GM23338 (cell line): ENCODE measurements around the gene RPLP2. TPM values are rescaled to one million over a fixed set of nuclear protein-coding genes. Genes with fewer than 3 reads are reported as not detected.

Experiments
- ATAC-seq: fragments of 200-7000 bp; cut with Tn5 transposase; 3 replicates; pipeline ENCODE4 v1.9.1; 2020
- DNase-seq: peaks from one replicate; pipeline ENCODE4 v3.0.0-alpha.2; 2015; ENCODE audit warnings: low spot score
- H2AFZ ChIP-seq: fragments of 200-600 bp; sonication (generic); 2 replicates; pipeline ENCODE4 v1.8.0; 2016; ENCODE audit warnings: antibody characterized with exemption, mild to moderate bottlenecking, moderate library complexity
- H3F3A ChIP-seq: fragments of 200-600 bp; sonication (generic); replicated peaks from 2 replicates; pipeline ENCODE4 v1.8.0; 2017; ENCODE audit warnings: antibody characterized with exemption, mixed run types, low read depth
- H3K27ac ChIP-seq: fragments of 200-600 bp; sonication (generic); 2 replicates; pipeline ENCODE4 v1.6.1; 2016; ENCODE audit warnings: low read depth
- H3K27me3 ChIP-seq: fragments of 200-600 bp; sonication (generic); 2 replicates; pipeline ENCODE4 v1.8.0; 2016; ENCODE audit warnings: mild to moderate bottlenecking, mixed run types, moderate library complexity; ENCODE audit not compliant: insufficient read depth
- H3K36me3 ChIP-seq: fragments of 200-600 bp; sonication (generic); 2 replicates; pipeline ENCODE4 v1.8.0; 2016; ENCODE audit warnings: mild to moderate bottlenecking; ENCODE audit not compliant: insufficient read depth
- H3K4me1 ChIP-seq: fragments of 200-600 bp; sonication (generic); 2 replicates; pipeline ENCODE4 v1.8.0; 2016; ENCODE audit warnings: mild to moderate bottlenecking, moderate library complexity; ENCODE audit not compliant: insufficient read depth
- H3K4me2 ChIP-seq: fragments of 200-600 bp; sonication (generic); 2 replicates; pipeline ENCODE4 v1.7.1; 2017; ENCODE audit warnings: mixed run types
- H3K4me3 ChIP-seq: fragments of 200-600 bp; sonication (generic); 2 replicates; pipeline ENCODE4 v1.6.1; 2016; ENCODE audit warnings: mixed run types
- H3K79me2 ChIP-seq: fragments of 200-600 bp; sonication (generic); replicated peaks from 2 replicates; pipeline ENCODE4 v1.8.0; 2017; ENCODE audit warnings: mild to moderate bottlenecking; ENCODE audit not compliant: insufficient read depth
- H3K9me2 ChIP-seq: fragments of 200-600 bp; sonication (generic); 2 replicates; pipeline ENCODE4 v1.8.0; 2017; ENCODE audit not compliant: insufficient read depth
- H4K20me1 ChIP-seq: fragments of 200-600 bp; sonication (generic); replicated peaks from 2 replicates; pipeline ENCODE4 v1.8.0; 2017; ENCODE audit warnings: mild to moderate bottlenecking; ENCODE audit not compliant: insufficient read depth
- H3K27ac Mint-ChIP-seq: 2 replicates; pipeline ENCODE4 v1.8.0; 2020; ENCODE audit warnings: inconsistent platforms, mild to moderate bottlenecking, moderate library complexity, mixed read lengths
- H3K27me3 Mint-ChIP-seq: 3 replicates; pipeline ENCODE4 v1.8.0; 2022; ENCODE audit warnings: low read depth, mild to moderate bottlenecking, moderate library complexity, mixed read lengths, inconsistent platforms; ENCODE audit not compliant: insufficient read depth, poor library complexity
- H3K36me3 Mint-ChIP-seq: 3 replicates; pipeline ENCODE4 v1.8.0; 2021; ENCODE audit warnings: low read depth, mild to moderate bottlenecking, inconsistent platforms, moderate library complexity, mixed read lengths
- H3K4me1 Mint-ChIP-seq: 3 replicates; pipeline ENCODE4 v1.8.0; 2020; ENCODE audit warnings: mild to moderate bottlenecking, inconsistent platforms, mixed read lengths
- H3K4me3 Mint-ChIP-seq: 3 replicates; pipeline ENCODE4 v1.8.0; 2021; ENCODE audit warnings: moderate library complexity, mild to moderate bottlenecking, inconsistent platforms, mixed read lengths
- H3K9me3 Mint-ChIP-seq: 3 replicates; pipeline ENCODE4 v1.8.0; 2020; ENCODE audit warnings: moderate library complexity, mild to moderate bottlenecking, inconsistent platforms, mixed read lengths
- CREB1 ChIP-seq: fragments of 250-450 bp; sonication (Bioruptor Pico); IDR thresholded peaks from 2 replicates; pipeline ENCODE4 v1.5.0; 2020; ENCODE audit warnings: low read depth, mild to moderate bottlenecking, moderate library complexity
- CTCF ChIP-seq, 2 experiments: fragments of 200-600 bp in 1 of 2; sonication (generic) in 1 of 2; conservative IDR thresholded peaks; 2 replicates each; pipeline versions ENCODE4 v1.5.1 to v1.6.1; 2016 to 2017; ENCODE audit warnings: antibody characterized with exemption in 2 of 2, low read depth in 2 of 2, mild to moderate bottlenecking in 2 of 2, moderate library complexity in 1 of 2
- ETS1 ChIP-seq: IDR thresholded peaks from 2 replicates; pipeline ENCODE4 v1.6.1; 2016; ENCODE audit warnings: antibody characterized with exemption
- EZH2 ChIP-seq: fragments of 200-600 bp; sonication (generic); IDR thresholded peaks from one replicate; pipeline ENCODE4 v1.8.0; 2017; ENCODE audit warnings: antibody characterized with exemption, mild to moderate bottlenecking, low read depth; ENCODE audit not compliant: unreplicated experiment
- EZH2phosphoT487 ChIP-seq: fragments of 200-600 bp; sonication (generic); IDR thresholded peaks from one replicate; pipeline ENCODE4 v1.8.1; 2018; ENCODE audit warnings: antibody characterized with exemption; ENCODE audit not compliant: unreplicated experiment
- JUNB ChIP-seq: IDR thresholded peaks from one replicate; pipeline ENCODE4 v1.6.1; 2016; ENCODE audit warnings: antibody characterized with exemption; ENCODE audit not compliant: unreplicated experiment
- NANOG ChIP-seq: IDR thresholded peaks from 2 replicates; pipeline ENCODE4 v1.6.1; 2016; ENCODE audit warnings: antibody characterized with exemption, borderline replicate concordance
- POLR2AphosphoS5 ChIP-seq: IDR thresholded peaks from 2 replicates; pipeline ENCODE4 v1.6.1; 2016; ENCODE audit warnings: antibody characterized with exemption, low read depth
- REST ChIP-seq: IDR thresholded peaks from one replicate; pipeline ENCODE4 v1.6.1; 2018; ENCODE audit warnings: antibody characterized with exemption; ENCODE audit not compliant: unreplicated experiment
- STAT1 ChIP-seq: IDR thresholded peaks from one replicate; pipeline ENCODE4 v1.6.1; 2016; ENCODE audit warnings: antibody characterized with exemption; ENCODE audit not compliant: unreplicated experiment
- ZNF331 ChIP-seq: fragments of 250-450 bp; sonication (Bioruptor Pico); IDR thresholded peaks from 2 replicates; pipeline ENCODE4 v1.5.0; 2020; ENCODE audit warnings: low read depth, mild to moderate bottlenecking, moderate library complexity
- polyA plus RNA-seq: library from polyadenylated mRNA; unstranded; fragments of >200 nt; fragmentation: Nextera tagmentation; extraction: Ambion mirVana; gene quantifications from 2 replicates; pipeline ENCODE4 v1.2.1, GENCODE V29; 2016
- total RNA-seq: library from RNA; depleted of rRNA; stranded (reverse); fragments of >200 nt; shearing (Covaris generic); gene quantifications from 2 replicates; pipeline ENCODE4 v1.2.3, GENCODE V29; 2014

RPLP2 gene
- total and polyA plus RNA-seq, 2 experiments from 2014 or later: 518 to 1,782 TPM

- H3K4me3 ChIP-seq: no peak overlapping the region
- Mint-ChIP-seq H3K27me3 (peaks cover 25% of the 10 kb centered on the region), H3K36me3 (peaks cover 3% of the 10 kb centered on the region; the same call in 1 of the 3 replicates), H3K4me1 (peaks cover 34% of the 10 kb centered on the region), H3K27ac (no peak overlapping the region), H3K9me3 (no peaks in the 10 kb centered on the region; the same call in 2 of the 3 replicates), H3K4me3 (no peak overlapping the region)
- H3K9me2 ChIP-seq: no peaks in the 10 kb centered on the region
- no peaks in the 10 kb centered on the region for H3K27me3 ChIP-seq
- DNase-seq (no peak), ATAC-seq (no peak; the same call in 2 of the 3 replicates)
- peaks cover 35% of the 10 kb centered on the region for H4K20me1 ChIP-seq
- no peak for TF ChIP-seq JUNB
- no peak for TF ChIP-seq REST
- no peak for TF ChIP-seq EZH2
- TF ChIP-seq ZNF331: no peak
- TF ChIP-seq CREB1 (CRISPR knock-in tag): no peak
- no peak overlapping the region for H3K4me2 ChIP-seq
- H3K36me3 ChIP-seq: no peaks in the 10 kb centered on the region
- no peaks in the 10 kb centered on the region for H3K79me2 ChIP-seq
- H3K4me1 ChIP-seq: peaks cover 27% of the 10 kb centered on the region; the same call in 1 of the 2 replicates
- H3F3A ChIP-seq: peaks cover 11% of the 10 kb centered on the region
- H3K27ac ChIP-seq: no peak overlapping the region
- no peak overlapping the region for H2AFZ ChIP-seq
These were observed 49.8 kb downstream of the RPLP2 start for GRCh38 chr11:859394-860131.

- no peak overlapping the region for H2AFZ ChIP-seq
- ATAC-seq (no peak), DNase-seq (no peak)
- Mint-ChIP-seq H3K9me3 (no peaks in the 10 kb centered on the region; the same call in 2 of the 3 replicates), H3K36me3 (peaks cover 3% of the 10 kb centered on the region; the same call in 1 of the 3 replicates), H3K27me3 (peaks cover 24% of the 10 kb centered on the region), H3K27ac (no peak overlapping the region), H3K4me3 (no peak overlapping the region; the same call in 2 of the 3 replicates), H3K4me1 (peaks cover 37% of the 10 kb centered on the region)
- H4K20me1 ChIP-seq: peaks cover 33% of the 10 kb centered on the region
- H3K79me2 ChIP-seq: no peaks in the 10 kb centered on the region
- no peak overlapping the region for H3K4me3 ChIP-seq
- no peaks in the 10 kb centered on the region for H3K36me3 ChIP-seq
- H3K4me2 ChIP-seq: no peak overlapping the region
- H3K27ac ChIP-seq: no peak overlapping the region
- H3K9me2 ChIP-seq: no peaks in the 10 kb centered on the region
- H3K27me3 ChIP-seq: no peaks in the 10 kb centered on the region
- peaks cover 27% of the 10 kb centered on the region; the same call in 1 of the 2 replicates for H3K4me1 ChIP-seq
- H3F3A ChIP-seq: peaks cover 16% of the 10 kb centered on the region
- no peak for TF ChIP-seq STAT1
- TF ChIP-seq ZNF331: no peak
- no peak for TF ChIP-seq EZH2
- no peak for TF ChIP-seq ETS1
- TF ChIP-seq CTCF (conservative IDR thresholded peaks at IDR 0.05; ENCODE audit: low read depth in 2 of 2): no peak
- no peak for TF ChIP-seq REST
- no peak for TF ChIP-seq CREB1 (CRISPR knock-in tag)
- TF ChIP-seq EZH2phosphoT487: no peak
- no peak for TF ChIP-seq POLR2AphosphoS5
- no peak for TF ChIP-seq NANOG
These were observed 50.7 kb downstream of the RPLP2 start for GRCh38 chr11:860234-861104.
